SIG-M5 treated with dmso at 0.1 percent for 504 hours (cell line): ENCODE results near the gene RIMS3.
A peak's percentile ranks its signal among the peaks of the same experiment; 100 is the strongest.

Experiments used
- DNase-seq: peaks from one replicate; lab custom pipeline; 2025; ENCODE audit not compliant: unreplicated experiment; lab: John Stamatoyannopoulos, UW

RIMS3 gene

DNA sequence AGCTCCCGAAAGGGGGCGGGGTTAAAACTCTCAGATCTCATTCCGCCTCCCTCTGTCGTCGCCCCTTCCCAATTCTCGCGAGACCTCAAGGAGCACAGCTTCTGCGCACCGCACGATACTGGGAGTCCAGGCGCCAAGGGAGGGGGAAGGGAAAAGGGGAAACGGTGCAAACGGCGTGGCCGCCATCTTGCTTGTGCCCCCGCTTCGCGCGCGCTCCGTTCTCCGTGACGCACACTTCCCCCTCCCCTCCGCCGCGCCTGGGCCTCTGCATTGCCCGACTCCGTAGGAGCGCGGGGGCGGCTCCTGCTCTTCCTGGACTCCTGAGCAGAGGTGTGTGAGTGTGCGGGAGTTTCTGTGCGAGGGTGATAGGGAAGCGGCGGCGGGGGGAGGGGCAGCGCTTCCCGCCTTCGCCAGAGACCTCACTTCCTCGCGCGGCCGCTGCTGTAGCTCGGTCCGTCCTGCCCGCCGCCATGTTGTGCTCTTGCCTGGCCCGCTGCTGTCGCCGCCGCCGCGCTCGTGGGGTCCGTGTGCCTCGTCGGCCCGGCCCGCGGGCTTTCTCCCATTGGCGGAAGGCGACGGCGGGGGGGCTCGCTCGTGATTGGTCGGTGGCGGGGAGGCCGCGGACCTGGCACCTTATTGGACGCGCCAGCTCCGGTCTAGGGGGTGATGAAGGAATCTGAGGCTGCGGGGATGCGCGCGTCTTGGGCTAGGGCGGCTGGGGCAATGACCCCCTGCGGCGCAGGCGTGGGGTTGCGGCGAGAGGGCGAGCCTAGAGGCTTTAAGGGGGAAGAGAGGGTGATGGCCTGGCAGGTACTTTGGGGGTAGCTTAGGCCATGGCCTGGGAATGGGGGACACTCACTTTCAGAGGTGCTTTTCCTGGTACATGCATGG is 26.3 kb upstream of the RIMS3 start, which contains the start of gene NFYC:
Gene NFYC, plus strand, starts transcription at position 167 of the 891 bp plus-strand sequence. CDS start 47,140 bp downstream, outside the sequence.
- peak; percentile 96 for DNase-seq

DNA sequence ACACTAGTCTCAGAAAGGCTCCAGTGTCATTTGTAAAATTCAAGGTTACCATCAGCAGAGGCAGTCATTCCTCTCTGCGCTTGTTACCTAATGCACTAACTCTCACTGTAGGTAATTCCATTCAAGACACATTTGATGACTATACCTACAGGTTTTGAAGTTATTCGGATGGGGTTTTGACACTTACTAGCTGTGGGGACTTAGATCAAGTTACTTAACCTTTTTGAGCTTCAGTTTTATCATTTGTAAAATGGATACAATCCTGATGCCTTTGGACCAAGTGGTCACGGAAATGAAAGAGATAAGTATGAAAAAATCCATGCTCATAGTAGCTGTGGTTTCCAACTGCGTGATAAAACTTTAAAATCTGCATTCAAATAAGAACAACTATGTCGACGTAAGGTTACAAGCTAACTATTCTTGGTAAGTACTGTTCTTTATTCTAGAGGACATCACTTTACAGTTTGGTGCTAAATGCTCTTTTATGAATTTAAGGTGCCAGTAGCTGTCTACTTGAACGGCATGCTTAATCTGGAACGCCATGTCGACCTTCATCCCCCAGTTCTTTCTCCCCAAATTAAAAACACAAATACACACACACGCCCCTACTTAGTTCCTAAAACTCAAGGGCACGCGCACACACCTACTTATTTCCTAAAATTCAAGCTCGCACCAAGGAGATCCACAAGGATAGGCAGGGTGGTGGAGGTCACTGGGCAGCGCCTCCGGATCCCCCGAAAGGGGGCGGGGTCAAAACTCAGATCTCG is 25.5 kb upstream of the RIMS3 start:
- no peak for DNase-seq

DNA sequence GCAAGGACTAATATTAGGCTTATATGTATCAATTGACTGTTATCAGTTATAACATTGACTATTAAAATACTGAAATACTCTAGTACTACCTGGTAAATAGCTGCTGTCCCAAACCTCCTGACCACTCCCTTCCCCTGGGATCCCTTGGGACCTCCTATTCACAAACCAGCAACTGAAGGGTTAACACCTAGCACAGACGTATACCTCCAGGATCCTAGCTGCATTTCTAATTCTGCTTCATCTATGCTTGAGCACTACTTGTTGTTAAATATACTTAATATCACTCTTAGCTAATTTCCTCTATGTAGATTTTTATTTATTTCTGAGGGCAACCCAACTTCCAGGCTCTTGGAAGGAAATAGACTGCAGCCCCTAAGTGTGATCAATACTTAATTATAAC is 24.3 kb upstream of the RIMS3 start:
- DNase-seq, result no peak

DNA sequence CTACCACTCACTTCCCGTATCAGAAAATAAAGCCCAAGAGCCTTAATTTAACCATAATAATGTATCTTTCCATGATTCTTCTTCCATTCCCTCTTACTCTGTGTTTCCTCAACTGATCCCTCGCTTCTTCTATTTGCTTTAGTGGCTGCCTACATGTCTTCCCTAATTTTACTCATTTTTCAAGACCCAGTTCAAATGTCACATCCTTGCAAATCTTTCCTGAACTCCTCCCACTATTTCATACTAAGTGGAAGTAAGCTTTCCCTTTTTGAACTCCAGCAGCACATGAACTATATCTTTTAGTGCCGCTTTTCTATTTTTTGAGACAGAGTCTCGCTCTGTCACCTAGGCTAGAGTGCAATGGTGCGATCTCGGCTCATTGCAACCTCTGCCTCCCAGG is 22.2 kb upstream of the RIMS3 start:
- DNase-seq, result no peak

DNA sequence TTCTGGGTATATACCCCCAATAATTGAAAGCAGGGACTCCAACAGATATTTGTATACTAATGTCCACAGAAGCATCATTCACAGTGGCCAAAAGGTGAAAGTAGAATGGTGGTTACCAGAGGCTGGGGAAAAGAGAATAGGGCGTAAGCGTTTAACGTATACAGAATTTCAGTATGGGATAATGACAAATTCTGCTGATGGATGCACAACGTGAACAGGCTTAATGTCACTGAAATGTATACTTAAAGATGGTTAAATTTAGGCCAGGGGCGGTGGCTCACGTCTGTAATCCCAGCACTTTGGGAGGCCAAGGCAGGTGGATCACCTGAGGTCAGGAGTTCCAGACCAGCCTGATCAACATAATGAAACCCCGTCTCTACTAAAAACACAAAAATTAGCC is 21.6 kb upstream of the RIMS3 start:
- no peak for DNase-seq

DNA sequence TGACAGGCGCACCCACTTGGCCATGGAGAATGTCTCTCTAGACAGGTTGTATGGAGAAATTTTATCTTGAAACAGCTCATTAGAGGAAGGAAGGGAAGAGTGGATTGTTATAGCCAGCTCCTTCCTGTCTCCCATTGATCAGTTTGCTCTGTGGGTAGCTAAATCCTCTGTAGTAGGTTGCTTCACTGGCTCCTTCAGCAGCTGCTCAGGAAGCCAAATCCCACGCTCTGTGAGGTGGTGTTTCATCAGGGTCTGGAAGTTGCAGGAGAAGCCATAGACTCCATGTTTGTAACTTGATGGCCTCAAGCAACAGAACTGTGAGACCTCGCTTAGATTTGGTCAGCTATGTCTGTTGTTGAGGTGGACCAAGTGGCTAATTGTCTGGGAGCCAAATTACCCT is 19.2 kb upstream of the RIMS3 start:
- DNase-seq, result no peak

DNA sequence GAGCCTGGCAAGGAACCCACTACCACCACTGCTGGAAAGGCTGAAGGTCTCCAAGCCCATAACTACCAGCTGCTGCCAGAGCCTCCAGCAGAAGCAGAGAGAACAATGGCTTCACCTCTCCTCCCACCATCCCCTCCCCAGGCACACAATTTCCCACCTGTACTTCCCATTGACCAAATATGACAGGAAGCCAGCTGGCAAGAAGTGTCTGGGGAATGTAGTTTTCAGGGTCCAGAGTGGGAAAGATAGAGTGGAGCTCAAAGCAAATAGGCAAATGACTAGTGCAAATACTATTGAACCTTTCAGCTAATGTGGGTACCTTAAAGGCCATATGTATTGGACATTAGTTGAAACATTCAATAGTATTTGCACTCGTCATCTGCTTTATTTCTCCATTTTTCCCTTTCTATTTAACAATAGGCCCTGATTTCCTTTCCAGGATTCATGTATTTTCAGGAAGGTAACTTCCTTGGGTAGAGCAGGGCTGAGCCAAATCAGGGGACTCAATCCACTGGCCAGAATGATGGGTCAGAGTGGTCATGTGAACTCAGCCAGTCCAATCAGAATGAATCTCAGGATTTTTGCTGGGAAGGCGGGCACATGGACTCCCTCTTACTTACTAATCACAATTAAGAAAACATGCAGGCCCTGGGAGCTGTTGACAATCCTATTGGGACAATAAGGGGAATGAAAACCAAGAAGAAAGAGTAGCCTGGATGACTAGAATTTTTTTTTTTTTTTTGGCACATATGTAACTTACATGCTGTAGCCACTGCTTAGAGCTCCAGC is 13.9 kb upstream of the RIMS3 start:
- DNase-seq, result no peak

DNA sequence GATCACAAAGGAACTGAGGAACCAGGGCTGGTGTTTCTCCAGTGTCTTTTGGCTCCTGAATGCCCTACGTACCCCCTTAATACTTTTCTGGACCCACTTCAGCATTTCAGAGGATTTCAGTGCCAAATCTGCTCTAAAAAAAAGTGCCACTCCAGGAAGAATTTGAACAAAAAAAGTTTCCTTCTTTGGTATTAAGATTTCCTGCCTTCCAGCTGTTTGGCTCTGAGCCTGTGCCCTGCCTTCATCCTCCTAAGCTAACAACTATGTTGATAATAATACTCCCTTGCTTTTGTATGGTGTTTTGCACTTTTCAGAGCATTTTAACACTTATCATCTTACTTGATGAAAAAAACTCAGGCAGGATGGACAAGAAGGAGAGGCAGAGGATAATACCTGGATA is 11.0 kb upstream of the RIMS3 start:
- no peak for DNase-seq

DNA sequence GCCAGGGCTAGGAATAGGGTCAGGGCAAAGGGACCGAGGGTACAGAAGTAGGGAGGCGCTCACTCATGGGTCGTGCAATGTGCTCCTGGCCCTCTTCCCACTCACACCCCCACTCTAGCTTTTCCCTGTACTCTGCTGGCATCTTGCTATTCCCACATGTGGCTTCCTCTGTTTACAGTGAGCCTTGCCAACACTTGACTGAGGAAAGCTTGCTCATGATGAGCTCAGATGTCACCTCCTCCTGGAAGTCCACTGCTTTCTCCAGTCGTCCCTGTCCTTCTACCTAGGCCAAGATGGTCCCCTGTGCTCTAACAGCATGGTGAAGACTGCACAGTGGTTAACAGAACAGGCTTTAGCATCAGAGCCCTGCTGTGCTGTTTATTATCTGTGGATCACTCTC is 8.0 kb upstream of the RIMS3 start:
- no peak for DNase-seq

DNA sequence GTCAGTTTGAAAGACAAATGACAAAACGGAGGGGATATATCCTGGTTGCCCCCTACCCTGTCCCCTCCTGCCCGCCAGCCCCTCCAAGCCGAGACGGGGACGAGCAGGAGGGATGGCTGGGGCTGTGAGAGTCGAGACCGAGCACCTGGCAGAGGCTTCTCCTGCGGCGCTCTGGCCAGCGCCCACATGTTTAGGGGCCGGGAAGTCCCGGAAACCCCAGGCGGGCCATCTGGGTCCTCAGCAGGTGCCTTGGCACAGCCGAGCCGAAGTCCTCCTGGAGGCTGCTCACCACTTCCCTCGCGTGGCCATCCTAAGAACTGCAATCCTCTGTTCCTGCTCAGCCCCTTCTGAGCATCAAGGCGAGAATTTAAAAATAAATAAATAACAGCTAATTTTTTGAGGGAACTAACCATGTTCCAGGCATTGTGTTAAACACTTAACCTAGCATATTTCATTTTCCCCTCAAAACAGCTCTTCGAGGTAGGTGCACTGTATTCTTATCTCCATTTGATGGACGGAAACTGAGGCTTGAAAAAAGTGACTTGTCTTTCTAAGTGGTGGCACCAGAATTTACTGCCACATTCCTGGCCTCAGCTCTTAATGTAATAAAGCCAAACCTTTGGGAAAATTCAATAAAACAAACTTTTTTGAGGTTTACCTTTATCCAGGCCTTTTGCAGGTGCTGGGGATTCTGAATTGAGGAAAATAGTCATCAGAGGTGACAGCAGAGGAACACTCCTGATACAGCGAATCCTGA is 3.5 kb upstream of the RIMS3 start:
- DNase-seq, result peak; percentile 53

DNA sequence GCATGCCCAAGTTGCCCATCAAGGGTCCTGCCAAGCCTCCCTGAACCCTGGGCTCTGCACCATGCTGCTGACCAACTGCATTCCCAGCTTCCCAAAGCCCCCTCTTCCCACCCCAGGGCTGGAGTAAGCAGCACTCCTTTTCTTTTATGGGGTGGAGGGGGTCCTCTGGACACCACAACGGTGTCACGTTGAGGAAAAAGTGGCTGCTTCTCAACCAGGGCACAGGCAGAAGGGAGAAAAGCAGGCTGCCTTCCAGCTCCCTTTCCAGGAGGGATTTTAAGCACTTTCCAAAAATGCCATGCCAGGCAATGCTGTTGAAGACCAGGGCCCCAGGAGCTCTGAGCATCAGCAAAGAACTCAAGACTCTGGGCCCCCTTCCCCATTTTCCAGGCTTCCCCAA is 691 bp downstream of the RIMS3 start:
- no peak for DNase-seq

DNA sequence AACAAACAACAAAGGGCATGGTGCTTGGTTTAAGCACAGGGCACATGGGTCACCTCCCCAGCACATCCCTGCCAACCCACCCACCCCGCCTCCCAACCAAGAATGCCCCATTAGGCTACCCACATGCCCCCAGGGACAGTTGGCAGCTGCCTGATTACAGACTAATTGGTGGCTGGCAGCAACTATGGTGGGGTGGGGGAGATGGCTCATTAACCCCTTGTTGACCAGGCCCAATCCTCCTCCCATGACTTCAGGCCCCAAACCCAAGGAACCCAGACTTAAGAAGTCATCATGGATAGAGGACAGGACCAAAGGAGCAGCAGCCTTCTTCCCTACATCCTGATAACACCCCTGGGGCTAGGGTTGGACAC is 1.3 kb downstream of the RIMS3 start:
- no peak for DNase-seq

DNA sequence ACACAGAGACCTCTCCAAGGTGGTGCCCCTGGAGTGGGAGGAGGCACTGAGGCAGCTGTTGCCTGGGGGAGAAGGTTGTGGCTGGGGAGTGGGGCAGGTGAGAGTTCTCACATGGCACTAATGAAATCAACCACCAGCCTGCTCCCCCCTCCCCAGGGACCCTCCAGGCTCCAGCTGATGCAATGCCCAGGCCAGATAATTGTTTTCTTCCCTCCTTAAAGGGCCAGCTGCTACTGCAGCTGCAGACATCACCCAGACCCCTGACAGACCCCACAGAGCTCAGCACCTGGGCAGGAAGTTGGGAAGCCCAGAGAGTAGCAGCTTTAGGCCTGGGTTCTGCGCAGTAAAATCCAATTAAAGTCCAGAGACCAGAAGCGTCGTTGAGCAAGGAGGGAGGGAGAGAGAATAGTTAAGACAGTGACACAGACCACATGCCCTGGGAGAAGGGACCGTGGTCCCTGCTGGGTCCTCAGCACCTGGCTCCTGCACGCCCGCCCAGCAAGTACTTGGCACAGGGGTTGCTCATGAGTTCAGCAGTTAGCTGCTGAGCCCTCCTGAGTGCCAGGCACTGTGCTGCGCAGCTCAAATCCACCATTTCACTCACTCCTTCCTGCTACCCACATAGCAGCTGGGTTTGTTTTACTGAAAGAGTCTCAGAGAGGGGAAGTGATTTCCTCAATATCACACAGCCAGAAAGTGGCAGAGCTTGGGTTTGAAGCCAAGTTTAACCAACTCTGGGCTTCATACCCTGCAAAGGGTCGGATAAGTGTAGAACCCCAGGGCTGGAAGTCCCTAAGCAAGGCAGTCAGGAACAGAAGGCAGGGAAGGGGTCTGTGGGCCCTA is 1.9 kb downstream of the RIMS3 start:
- no peak for DNase-seq

DNA sequence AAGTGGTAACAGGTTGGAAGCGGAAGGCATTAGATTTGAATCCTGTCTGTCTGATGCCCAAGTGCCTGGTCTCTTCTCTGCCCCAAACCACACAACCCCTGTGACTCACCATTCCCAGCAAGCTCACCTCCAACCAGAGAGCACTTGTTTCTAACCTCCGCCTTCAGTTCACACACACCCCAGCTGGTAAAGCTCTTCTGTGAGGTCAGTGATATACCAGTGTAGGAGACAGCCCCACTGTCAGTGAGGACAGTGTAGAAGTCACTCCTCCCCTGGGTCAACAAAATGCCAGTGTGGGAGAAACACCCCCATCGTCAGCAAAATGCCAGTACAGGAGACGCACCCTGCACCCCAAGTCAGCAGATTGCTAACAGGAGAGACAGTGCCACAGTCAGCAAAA is 2.6 kb downstream of the RIMS3 start:
- no peak for DNase-seq

DNA sequence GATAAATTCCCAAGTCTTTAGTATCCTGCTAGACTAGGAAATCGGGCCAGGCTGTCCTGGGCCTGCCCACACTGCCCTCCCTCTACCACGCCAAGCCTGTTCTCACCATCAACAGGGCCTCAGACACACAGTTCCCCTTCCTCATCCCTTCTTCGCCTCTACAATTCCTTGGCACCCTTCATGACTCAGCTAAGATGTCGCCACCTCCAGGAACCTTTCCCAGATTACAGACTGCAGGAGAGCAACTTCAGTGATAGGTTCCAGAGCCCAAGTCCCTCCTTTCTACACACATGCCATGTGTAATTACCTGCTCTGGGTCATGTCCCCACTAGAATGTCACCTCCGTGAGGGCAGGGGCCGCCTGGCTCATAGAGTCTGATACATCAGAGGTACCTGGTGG is 3.3 kb downstream of the RIMS3 start:
- no peak for DNase-seq

DNA sequence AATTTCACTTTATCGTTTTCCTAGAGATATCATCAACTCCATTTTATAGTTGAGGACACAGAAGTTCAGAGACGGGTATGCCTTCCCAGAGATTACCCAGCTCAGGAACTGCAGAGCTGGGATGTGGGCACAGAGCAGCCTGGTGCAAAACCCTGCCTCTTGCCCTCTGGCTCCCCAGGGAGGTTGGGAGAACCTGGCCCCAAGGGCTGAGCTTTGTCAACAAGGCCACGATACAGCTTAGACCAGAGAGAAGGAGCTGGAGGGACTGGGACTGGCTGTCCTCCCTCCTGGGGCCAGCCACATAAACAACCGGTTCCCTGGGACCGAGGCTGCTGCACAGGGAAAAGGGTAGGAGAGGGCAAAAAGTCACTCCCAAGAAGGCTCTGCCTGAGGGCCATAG is 3.8 kb downstream of the RIMS3 start:
- no peak for DNase-seq

DNA sequence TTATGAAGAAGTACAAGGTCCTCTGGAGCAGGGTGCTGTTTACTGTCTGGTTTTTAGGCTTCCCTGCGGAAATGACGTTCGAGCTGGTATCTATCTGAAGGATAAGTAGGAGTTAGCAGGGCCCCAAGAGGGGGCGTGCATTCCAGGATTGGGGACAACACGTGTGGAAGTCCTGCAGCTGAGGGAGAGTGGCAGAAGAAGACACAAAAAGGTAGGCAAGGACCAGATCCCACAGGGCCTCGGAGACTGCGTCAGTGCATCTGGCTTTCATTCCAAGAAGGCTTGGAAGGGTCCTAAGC is 5.9 kb downstream of the RIMS3 start:
- DNase-seq, result no peak

DNA sequence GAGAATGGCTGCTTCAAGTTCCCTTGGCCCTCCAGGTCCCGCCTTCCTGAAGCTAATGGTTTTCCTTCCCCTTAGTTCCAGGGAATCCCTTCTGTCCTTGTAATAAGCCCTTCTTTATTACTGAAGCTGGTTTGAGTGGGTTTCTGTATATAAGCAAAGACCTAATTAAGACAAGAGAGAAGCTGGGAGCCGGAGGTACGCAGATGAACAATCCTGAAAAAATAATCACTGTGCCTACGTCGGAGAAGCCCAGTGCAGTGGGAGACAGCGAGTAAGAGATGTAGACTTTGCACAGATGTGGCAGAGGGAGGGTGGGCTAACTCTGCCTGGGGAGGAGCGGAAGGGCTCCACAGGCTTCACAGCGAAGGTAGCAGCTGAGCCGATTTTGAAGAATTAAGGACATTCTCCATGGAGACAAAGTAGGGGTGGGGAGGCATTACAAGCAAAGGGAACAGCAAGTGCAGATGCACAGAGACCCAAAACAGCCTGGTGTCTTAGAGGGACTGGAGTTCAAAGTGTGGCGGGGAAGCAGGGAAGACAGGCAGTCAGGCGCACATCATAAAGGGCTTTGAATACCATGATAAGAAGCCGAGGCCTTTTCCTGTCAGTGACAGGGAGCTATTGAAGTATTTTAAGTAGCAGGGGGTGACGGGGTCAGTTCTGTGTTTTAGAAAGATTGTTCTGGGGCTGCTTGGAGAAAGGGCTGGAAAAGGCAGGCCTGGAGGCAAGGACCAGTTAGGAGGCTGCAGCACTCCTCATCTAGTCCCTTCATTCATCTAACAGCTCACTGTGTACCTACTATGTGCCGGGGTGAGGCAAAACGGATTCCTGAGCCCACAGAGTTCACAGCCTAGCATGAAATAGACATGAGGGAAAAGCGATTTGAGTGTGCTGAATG is 6.5 kb downstream of the RIMS3 start:
- DNase-seq, result no peak

DNA sequence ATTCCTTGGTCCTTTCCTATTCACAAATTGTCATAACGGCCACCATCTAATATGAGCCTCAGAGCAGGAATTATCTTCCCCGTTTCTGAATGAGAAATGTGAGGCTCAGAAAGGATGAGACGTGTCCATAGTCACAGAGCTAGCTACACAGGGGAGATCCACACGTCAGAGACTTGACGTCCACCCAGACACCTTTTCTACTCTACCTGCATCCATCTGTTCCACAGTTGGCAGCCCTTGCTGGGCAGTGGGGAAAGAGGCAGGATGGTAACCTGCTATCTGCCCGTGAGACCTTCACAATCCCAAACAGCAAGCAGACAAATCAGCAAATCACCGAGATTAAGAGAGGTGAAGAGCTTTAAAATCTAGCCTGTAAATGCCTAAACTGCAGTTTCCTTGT is 8.4 kb downstream of the RIMS3 start:
- DNase-seq, result no peak
